ENCODE data around the gene RABL3. TPM values are rescaled to one million over a fixed set of nuclear protein-coding genes. Genes with fewer than 3 reads are reported as not detected.

Gene RABL3
- total and polyA plus RNA-seq, 7 donors = 10.3 to 34.0 (median 22.5) TPM

GRCh38 chr3:120652896-120653545 lies 89.3 kb downstream of the RABL3 start:
- intact Hi-C loops (cut with DNase I) = no loop called here
- DNase-seq (no peak), ATAC-seq (no peak)
- H3K4me1 ChIP-seq = no peaks in the 10 kb centered on the region
- H3K4me3 ChIP-seq = no peak overlapping the region
- no peaks in the 10 kb centered on the region for H3K27me3 ChIP-seq (ENCODE audit: insufficient read depth in 3 of 3, low read length in 2 of 3)
- H3K27ac ChIP-seq = no peak overlapping the region
- no peaks in the 10 kb centered on the region for H3K36me3 ChIP-seq (ENCODE audit: insufficient read depth in 1 of 2, low read depth in 1 of 2)
- H3K9me3 ChIP-seq = no peaks in the 10 kb centered on the region
- no peak for TF ChIP-seq CTCF (IDR thresholded peaks at IDR 0.05)
- 60 to 67% (median 65%) methylated on average over 5 of the region's 5 CpGs for WGBS, 3 donors

- no peak for DNase-seq
- H3K4me3 ChIP-seq = no peak overlapping the region
- no peaks in the 10 kb centered on the region for H3K27me3 ChIP-seq (ENCODE audit: insufficient read depth in 3 of 3, low read length in 2 of 3)
- no peaks in the 10 kb centered on the region for H3K9me3 ChIP-seq
- TF ChIP-seq CTCF (IDR thresholded peaks at IDR 0.05) = no peak
- no peaks in the 10 kb centered on the region for H3K4me1 ChIP-seq
- no peak for ATAC-seq
- no peaks in the 10 kb centered on the region for H3K36me3 ChIP-seq (ENCODE audit: insufficient read depth in 1 of 2, low read depth in 1 of 2)
- intact Hi-C loops (cut with DNase I) = no loop called here
- no peak overlapping the region for H3K27ac ChIP-seq
- 66 to 75% (median 72%) methylated on average over 3 of the region's 3 CpGs for WGBS, 3 donors
Observed at GRCh38 chr3:120652281-120652680, 90.0 kb downstream of the RABL3 start.

- no peaks in the 10 kb centered on the region for H3K27me3 ChIP-seq (ENCODE audit: insufficient read depth in 3 of 3, low read length in 2 of 3)
- intact Hi-C loops (cut with DNase I) = no loop called here
- ATAC-seq (no peak), DNase-seq (no peak)
- H3K27ac ChIP-seq = no peak overlapping the region
- WGBS, 3 donors = 90 to 95% (median 93%) methylated on average over 2 of the region's 2 CpGs
- H3K9me3 ChIP-seq = no peaks in the 10 kb centered on the region
- TF ChIP-seq CTCF (IDR thresholded peaks at IDR 0.05) = no peak
- H3K36me3 ChIP-seq (ENCODE audit: insufficient read depth in 1 of 2, low read depth in 1 of 2) = no peaks in the 10 kb centered on the region
- H3K4me3 ChIP-seq = no peak overlapping the region
- no peaks in the 10 kb centered on the region for H3K4me1 ChIP-seq
Observed at GRCh38 chr3:120650311-120650710, 92.0 kb downstream of the RABL3 start.

- intact Hi-C loops (cut with DNase I) = no loop called here
- ATAC-seq (no peak), DNase-seq (no peak)
- WGBS, 3 donors = 72 to 76% (median 74%) methylated on average over 3 of the region's 3 CpGs
- Histone ChIP-seq H3K36me3 (ENCODE audit: insufficient read depth in 1 of 2, low read depth in 1 of 2) (no peaks in the 10 kb centered on the region), H3K9me3 (no peaks in the 10 kb centered on the region), H3K27me3 (ENCODE audit: insufficient read depth in 3 of 3, low read length in 2 of 3) (no peaks in the 10 kb centered on the region), H3K4me3 (no peak overlapping the region), H3K27ac (no peak overlapping the region), H3K4me1 (no peaks in the 10 kb centered on the region)
- TF ChIP-seq CTCF (IDR thresholded peaks at IDR 0.05) = no peak
Observed at GRCh38 chr3:120649830-120650233, 92.5 kb downstream of the RABL3 start.

- 81 to 89% (median 84%) methylated on average over 5 of the region's 5 CpGs for WGBS, 3 donors
- DNase-seq (no peak), ATAC-seq (no peak)
- Histone ChIP-seq H3K27ac (no peak overlapping the region), H3K4me1 (no peaks in the 10 kb centered on the region), H3K9me3 (no peaks in the 10 kb centered on the region), H3K36me3 (ENCODE audit: insufficient read depth in 1 of 2, low read depth in 1 of 2) (no peaks in the 10 kb centered on the region), H3K4me3 (no peak overlapping the region), H3K27me3 (ENCODE audit: insufficient read depth in 3 of 3, low read length in 2 of 3) (no peaks in the 10 kb centered on the region)
- intact Hi-C loops (cut with DNase I) = no loop called here
- no peak for TF ChIP-seq CTCF (IDR thresholded peaks at IDR 0.05)
Observed at GRCh38 chr3:120648290-120648689, 94.0 kb downstream of the RABL3 start.
